ENCODE measurements around the gene GUCY1A2. TPM values are rescaled to one million over a fixed set of nuclear protein-coding genes. Genes with fewer than 3 reads are reported as not detected.

The GUCY1A2 gene
- total RNA-seq, 2 donors from 2014 or later, result 0.77 to 1.2 TPM

GRCh38 chr11:106761745-106762144, 256.5 kb downstream of the GUCY1A2 start:
- H3K27me3 ChIP-seq, result no peaks in the 10 kb centered on the region
- H3K27ac ChIP-seq, result no peak overlapping the region
- H3K36me3 ChIP-seq, result no peaks in the 10 kb centered on the region
- no peak for DNase-seq
- no peaks in the 10 kb centered on the region for H3K9me3 ChIP-seq
- H3K4me3 ChIP-seq, result no peak overlapping the region
- intact Hi-C loops (cut with DNase I), result no loop called here
- no peak overlapping the region for H3K9ac ChIP-seq (ENCODE audit: low read depth in 2 of 2, low read length in 2 of 2)
- no peaks in the 10 kb centered on the region for H3K4me1 ChIP-seq
- TF ChIP-seq CTCF (IDR thresholded peaks at IDR 0.05), result no peak

- no peak for TF ChIP-seq CTCF (IDR thresholded peaks at IDR 0.05)
- H3K36me3 ChIP-seq, result no peaks in the 10 kb centered on the region
- H3K9me3 ChIP-seq, result no peaks in the 10 kb centered on the region
- H3K27ac ChIP-seq, result no peak overlapping the region
- H3K4me1 ChIP-seq, result no peaks in the 10 kb centered on the region
- H3K27me3 ChIP-seq, result no peaks in the 10 kb centered on the region
- intact Hi-C loops (cut with DNase I), result no loop called here
- no peak for DNase-seq
- no peak overlapping the region for H3K9ac ChIP-seq (ENCODE audit: low read depth in 2 of 2, low read length in 2 of 2)
- H3K4me3 ChIP-seq, result no peak overlapping the region
Measured at GRCh38 chr11:106761240-106761639, 257.0 kb downstream of the GUCY1A2 start.

GRCh38 chr11:106748059-106748458, 270.2 kb downstream of the GUCY1A2 start:
- H3K27me3 ChIP-seq, result no peaks in the 10 kb centered on the region
- no peak overlapping the region for H3K9ac ChIP-seq (ENCODE audit: low read depth in 2 of 2, low read length in 2 of 2)
- DNase-seq, result no peak
- H3K4me1 ChIP-seq, result no peaks in the 10 kb centered on the region
- H3K36me3 ChIP-seq, result no peaks in the 10 kb centered on the region
- intact Hi-C loops (cut with DNase I), result no loop called here
- no peak overlapping the region for H3K4me3 ChIP-seq
- no peaks in the 10 kb centered on the region for H3K9me3 ChIP-seq
- H3K27ac ChIP-seq, result no peak overlapping the region
- no peak for TF ChIP-seq CTCF (IDR thresholded peaks at IDR 0.05)

GRCh38 chr11:106745941-106746340, 272.3 kb downstream of the GUCY1A2 start:
- H3K27me3 ChIP-seq, result no peaks in the 10 kb centered on the region
- no peaks in the 10 kb centered on the region for H3K9me3 ChIP-seq
- intact Hi-C loops (cut with DNase I), result no loop called here
- no peaks in the 10 kb centered on the region for H3K36me3 ChIP-seq
- no peak overlapping the region for H3K9ac ChIP-seq (ENCODE audit: low read depth in 2 of 2, low read length in 2 of 2)
- no peak for DNase-seq
- H3K4me3 ChIP-seq, result no peak overlapping the region
- H3K27ac ChIP-seq, result no peak overlapping the region
- TF ChIP-seq CTCF (IDR thresholded peaks at IDR 0.05), result no peak
- H3K4me1 ChIP-seq, result no peaks in the 10 kb centered on the region

- no peaks in the 10 kb centered on the region for H3K36me3 ChIP-seq
- H3K4me3 ChIP-seq, result no peak overlapping the region
- no peak overlapping the region for H3K27ac ChIP-seq
- no peak overlapping the region for H3K9ac ChIP-seq (ENCODE audit: low read depth in 2 of 2, low read length in 2 of 2)
- no peaks in the 10 kb centered on the region for H3K4me1 ChIP-seq
- DNase-seq, result no peak
- no peak for TF ChIP-seq CTCF (IDR thresholded peaks at IDR 0.05)
- no peaks in the 10 kb centered on the region for H3K9me3 ChIP-seq
- H3K27me3 ChIP-seq, result no peaks in the 10 kb centered on the region
- intact Hi-C loops (cut with DNase I), result no loop called here
Measured at GRCh38 chr11:106733635-106734034, 284.6 kb downstream of the GUCY1A2 start.

GRCh38 chr11:106728859-106729258, 289.4 kb downstream of the GUCY1A2 start:
- Histone ChIP-seq H3K27me3 (no peaks in the 10 kb centered on the region), H3K27ac (no peak overlapping the region), H3K36me3 (no peaks in the 10 kb centered on the region), H3K4me1 (no peaks in the 10 kb centered on the region), H3K4me3 (no peak overlapping the region), H3K9me3 (no peaks in the 10 kb centered on the region), H3K9ac (ENCODE audit: low read depth in 2 of 2, low read length in 2 of 2) (no peak overlapping the region)
- no peak for TF ChIP-seq CTCF (IDR thresholded peaks at IDR 0.05)
- no peak for DNase-seq
- intact Hi-C loops (cut with DNase I), result no loop called here
